GM21619 (cell line): ENCODE data around the gene MESP2.

Source experiments
- ATAC-seq: cut with Tn5 transposase; IDR thresholded peaks from one replicate; pipeline ENCODE4 v1.9.1; 2021; ENCODE audit not compliant: unreplicated experiment

Gene MESP2, protein sequence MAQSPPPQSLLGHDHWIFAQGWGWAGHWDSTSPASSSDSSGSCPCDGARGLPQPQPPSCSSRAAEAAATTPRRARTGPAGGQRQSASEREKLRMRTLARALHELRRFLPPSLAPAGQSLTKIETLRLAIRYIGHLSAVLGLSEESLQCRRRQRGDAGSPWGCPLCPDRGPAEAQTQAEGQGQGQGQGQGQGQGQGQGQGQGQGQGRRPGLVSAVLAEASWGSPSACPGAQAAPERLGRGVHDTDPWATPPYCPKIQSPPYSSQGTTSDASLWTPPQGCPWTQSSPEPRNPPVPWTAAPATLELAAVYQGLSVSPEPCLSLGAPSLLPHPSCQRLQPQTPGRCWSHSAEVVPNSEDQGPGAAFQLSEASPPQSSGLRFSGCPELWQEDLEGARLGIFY

DNA sequence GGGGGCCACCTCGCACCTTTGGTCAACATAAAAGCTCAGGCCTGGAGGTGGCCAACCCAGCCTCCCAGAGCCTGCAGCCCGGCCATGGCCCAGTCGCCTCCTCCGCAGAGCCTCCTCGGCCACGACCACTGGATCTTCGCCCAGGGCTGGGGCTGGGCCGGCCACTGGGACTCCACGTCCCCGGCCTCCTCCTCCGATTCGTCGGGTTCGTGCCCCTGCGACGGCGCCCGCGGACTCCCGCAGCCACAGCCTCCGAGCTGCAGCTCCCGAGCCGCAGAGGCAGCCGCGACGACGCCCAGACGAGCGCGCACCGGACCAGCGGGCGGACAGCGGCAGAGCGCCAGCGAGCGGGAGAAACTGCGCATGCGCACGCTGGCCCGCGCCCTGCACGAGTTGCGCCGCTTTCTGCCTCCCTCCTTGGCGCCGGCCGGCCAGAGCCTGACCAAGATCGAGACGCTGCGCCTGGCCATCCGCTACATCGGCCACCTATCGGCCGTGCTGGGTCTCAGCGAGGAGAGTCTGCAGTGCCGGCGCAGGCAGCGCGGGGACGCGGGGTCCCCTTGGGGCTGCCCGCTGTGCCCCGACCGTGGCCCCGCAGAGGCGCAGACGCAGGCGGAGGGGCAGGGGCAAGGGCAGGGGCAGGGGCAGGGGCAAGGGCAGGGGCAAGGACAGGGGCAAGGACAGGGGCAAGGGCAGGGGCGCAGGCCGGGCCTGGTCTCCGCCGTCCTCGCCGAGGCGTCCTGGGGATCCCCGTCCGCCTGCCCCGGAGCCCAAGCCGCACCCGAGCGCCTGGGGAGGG lies at the start of gene MESP2:
Gene MESP2, plus strand, starts transcription at position 59 of the 799 bp plus-strand sequence. Its CDS starts 26 bp downstream, at position 85.
- peak; percentile 50 for ATAC-seq

DNA sequence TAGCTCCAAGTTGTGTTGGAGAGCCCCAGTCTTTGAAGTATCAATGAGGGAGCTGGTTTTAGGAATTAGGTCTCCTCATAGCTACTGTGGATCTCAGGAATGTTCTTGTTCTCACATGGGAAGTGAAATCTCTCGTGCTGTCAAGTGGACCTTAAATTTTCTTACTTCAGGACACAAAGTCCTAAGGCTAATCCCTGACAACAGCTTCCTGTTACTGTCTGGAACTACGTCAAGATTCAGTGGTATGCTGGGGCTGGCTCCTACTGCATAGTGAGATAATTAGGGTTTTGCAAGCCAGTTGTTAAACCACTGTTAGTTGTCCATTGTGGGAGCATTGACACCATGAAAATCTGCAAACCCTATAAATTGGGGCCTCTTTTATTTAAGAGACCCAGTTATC lies 47.9 kb upstream of the MESP2 start:
- ATAC-seq, result no peak

DNA sequence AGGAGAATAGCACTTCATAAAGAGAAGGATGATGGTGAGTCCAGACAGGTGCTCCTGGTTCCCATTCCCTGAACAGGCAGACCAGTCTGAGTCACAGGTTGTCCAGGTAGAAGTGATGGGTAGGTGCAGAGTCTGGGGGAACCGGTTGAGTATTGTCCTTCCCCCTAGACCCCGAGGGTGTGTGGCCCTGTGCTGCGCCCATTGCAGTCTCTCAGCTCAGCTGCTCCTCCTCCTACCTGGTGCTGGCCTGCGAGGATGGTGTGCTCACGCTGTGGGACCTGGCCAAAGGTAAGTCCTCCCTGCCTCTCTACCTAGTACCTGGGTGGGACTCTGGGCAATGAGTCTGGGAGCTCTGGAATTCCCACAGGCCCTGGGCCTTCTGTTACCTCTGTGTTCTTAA lies 44.9 kb upstream of the MESP2 start:
- ATAC-seq, result no peak

DNA sequence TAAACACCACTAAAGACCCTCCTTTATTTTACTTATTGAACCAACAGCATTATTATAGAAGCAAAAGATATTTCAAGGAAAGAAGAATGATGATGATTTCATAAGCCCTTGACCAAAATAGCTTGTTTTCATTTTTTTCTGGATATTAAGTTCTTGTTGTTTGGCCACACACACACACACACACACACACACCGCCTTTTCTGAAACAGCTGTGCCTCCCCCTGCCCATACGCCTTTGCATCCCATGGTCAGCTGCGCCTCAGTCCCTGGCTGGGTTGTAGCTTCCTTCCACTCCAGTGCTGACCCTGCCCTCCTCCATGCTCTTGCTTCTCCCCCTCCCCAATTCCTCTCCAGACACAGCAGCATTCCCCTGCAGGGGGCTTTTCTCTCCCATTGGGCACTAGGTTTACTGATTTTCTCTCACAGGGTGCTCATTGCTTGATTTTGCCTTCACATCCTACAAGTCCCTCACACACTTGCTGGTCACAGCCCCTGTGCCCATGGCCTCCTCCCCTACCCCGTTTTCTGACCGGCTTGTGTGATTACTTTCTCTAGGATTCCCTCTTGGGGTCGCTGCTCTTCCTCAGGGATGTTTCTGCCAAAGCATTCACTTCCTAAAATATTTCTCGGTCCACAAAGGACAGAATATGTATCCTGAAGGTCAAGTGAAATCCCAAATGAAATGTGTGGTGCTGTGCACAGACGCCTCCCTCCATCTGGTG lies 43.5 kb upstream of the MESP2 start:
- no peak for ATAC-seq

DNA sequence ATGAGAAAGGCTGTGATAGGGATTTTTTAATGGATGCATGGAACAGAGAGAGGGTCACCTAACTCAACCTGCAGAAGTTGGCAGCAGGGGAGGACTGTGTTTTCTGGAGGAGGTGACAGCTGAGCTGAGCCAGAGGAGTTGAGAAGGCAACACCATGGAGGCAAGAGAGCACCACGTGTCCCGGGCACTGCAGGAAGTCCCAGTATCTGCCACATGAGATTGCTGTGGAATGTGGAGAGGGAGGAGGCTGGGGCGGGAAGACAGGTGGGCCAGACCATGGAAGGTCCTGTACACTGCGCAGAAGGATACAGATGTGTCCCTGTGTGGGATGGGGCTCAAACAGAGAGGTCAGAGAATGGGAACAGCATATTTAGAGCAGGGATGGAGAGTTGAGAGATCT lies 40.4 kb upstream of the MESP2 start:
- ATAC-seq, result no peak

DNA sequence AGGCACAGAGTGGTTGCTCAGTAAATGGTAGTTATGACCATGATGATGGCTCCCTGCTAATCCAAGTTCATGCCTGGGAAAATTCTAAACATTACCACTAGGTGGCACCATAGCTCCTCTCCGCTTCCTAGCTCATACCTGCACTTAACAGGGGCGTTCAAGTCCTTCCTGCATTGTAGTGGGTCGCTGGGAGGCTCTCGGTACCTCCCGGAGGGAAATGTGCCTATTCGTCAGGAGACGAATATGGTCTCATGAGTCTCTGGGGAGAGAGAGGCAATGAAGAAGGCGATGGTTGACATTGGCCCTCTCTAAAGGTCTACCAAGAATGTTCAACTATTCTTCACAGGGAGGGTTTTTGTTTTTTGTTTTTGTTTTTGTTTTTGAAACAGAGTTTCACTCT lies 36.0 kb upstream of the MESP2 start:
- ATAC-seq, result peak; percentile 84

DNA sequence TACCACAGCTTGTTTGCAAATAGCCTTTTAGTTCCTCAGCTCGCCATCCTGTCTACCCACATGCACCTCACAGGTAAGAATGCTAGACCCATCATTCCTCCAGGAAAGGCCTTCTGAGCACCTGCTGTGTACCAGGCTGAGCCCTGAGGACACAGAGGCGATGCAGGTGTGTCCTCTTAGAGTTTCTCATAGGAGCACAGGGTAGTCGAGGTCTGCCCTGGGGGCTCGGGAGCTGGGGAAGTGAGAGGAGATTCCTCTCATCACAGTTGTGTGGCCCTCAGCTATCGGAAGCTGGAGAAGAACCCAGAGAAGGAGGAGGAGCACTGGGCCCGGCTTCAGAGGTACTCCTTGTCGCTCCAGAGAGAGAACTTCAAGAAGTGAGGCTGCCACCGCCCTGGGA lies 33.1 kb upstream of the MESP2 start:
- no peak for ATAC-seq

DNA sequence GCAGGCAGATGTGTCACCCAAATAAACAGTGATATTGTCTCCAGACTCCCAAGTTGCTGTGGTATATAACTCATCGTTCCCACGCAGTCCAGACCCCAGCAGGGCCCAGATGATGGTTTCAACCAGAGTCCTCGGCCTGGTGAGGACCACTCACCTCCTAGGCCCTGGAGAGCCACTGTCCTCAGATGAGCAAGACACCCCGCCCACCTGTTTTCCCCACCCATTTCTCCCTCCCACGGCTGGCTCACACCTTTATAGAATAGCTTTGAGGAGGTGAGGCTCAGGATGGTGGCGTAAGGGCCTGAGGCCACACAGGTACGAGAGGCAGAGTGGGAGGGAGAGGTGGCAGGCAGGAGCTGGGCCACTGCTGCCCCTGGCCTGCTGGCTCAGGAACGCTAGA lies 32.5 kb upstream of the MESP2 start:
- ATAC-seq, result no peak

DNA sequence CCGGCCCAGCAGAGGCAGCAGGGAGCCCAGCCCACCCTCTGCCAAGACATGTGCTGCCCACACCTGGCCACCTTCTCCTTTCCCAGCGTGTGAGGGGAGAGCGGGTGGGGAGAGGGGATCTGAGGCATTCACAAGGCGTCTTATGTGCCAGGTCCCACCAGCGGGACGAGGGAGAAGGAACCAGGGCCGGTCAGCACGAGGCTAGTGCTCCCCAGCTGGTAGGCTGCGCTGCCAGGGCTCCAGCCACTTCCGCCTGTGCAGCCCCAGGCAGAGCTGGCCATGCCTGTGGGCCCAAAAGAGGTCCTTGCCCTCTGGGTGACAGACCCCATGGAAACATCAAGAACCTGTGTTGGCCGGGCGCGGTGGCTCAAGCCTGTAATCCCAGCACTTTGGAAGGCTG lies 31.0 kb upstream of the MESP2 start:
- ATAC-seq, result no peak

DNA sequence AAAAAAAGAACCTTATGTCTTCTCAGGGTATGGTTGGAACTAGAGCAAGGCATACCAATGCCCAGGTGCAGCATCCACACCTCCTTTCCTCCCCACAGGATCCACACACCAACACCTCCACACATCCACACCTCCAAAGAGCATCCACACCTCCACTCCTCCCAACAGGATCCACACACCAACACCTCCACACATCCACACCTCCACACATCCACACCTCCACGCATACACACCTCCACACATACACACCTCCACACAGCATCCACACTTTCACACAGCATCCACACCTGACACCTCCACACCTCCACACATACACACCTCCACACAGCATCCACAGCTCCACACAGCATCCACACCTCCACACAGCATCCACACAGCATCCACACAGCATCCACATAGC lies 30.4 kb upstream of the MESP2 start:
- ATAC-seq, result no peak

DNA sequence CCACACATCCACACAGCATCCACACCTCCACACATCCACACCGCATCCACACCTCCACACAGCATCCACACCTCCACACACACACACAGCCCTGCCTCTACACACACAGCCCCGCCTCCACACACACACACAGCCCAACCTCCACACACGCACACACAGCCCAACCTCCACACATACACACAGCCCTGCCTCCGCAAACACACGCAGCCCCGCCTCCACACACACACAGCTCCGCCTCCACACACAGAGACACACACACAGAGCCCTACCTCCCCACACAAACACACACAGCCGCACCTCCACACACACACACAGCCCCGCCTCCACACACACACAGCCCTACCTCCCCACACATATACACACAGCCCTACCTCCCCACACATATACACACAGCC lies 29.7 kb upstream of the MESP2 start:
- no peak for ATAC-seq

DNA sequence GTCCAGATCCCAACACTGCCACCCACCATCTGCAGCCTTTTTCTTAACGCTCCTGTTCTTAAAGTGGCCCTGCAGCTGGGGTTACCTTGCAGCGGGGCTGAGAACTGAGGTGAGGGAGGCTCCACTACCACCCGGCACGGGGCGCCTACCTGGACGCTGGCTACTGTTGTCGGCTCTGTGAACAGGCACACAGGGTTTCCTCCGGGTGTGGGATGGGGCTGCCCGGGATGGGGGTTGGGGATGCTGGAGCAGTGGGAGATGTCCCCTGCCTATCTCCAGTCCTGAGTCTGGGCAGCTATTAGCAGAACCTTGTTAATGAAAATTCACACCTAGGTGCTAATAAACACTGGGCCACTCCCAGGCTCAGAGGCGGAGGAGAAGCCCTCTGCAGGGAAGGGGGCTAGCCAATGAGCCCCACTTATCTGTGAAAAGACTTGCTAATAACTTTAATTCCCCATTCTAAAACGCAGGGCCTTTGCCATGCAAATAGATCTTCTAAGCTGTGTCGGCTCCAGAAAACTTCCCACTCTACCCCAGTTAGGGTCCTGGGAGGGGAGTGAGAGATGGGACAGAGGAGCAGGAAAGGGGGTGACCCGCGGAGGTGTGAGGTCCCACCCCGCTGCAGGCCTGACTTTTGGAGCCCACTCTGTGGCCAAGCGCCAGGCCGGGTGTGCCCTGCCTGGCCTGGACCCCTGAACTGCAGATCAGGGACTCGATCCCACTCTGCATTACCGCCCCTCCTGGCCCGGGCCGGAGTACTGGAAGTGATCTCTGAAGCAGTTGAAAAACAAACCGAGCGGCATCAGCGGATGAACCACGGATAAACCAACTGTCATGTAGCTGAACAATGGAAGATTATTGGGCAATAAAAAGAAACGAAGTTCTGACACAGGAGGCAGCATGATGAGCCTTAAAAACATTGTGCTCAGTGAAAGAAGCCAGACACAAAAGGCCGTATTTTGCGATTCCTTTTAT lies 28.1 kb upstream of the MESP2 start:
- no peak for ATAC-seq

DNA sequence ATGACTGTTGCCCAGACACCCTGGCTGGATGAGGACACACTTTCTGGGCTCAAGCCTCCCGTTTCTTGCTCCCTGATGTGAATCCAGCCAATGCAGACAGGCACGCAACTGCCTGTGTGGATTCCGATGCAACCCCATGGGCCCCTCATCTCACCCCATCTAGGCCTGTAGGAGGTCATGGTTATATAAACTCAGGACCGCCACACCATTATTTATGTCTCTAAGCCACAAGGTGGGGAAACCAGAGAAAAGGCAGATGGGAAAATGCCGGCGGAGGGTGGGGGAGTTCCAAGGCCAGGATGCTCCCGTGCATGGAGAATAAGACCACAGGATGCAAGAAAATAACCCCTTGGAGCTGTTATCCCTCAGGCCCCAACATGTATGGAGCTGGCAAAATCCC lies 27.1 kb upstream of the MESP2 start:
- no peak for ATAC-seq

DNA sequence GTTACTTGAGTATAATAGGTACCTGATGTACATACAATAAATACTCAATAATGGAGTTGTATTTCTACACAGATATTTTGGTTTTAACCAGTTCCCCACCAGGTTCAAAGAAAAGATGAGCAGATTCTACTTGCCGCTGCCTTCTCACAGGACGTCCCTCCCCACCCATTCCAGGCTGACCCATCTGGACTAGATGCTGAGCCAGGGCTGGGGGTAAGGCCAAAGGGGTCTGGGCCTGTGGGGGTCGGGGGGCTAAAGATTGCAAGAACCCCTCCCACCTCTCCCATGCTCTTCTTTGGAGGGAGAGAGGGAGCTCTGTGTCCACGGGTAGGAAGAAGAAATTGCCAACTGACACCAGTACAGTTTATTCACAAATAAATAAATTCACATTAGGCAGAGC lies 26.6 kb upstream of the MESP2 start:
- no peak for ATAC-seq

DNA sequence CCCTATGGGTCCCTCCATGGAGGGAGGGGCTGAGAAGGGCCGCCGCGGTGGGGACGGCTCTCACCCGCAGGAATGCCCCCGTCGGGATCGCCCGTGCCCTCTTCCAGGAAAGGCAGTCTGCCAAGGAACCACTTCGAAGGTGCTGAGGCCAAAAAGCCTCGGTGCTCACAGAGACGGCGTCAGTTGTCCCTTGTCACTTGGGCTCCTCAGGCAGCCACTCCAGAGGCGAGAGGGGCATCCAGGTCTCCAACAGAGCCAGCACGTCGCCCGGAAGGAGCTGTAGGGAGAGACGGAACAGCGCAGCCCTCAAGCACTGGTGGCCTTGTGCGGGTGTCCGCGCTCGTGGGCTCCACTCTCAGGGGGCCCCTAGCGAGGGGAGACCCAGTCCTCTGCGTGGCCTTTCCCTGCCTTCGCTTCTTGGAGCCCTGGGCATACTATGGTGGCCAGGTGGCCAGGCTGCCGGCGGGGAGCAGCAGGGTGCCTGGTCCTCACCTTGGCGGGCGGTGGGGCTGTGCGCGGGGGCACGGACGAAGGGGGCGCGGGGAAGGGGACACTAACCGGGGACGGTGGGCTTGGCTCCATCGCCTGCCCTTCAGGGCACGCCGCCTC lies 26.1 kb upstream of the MESP2 start:
- peak; percentile 7 for ATAC-seq

DNA sequence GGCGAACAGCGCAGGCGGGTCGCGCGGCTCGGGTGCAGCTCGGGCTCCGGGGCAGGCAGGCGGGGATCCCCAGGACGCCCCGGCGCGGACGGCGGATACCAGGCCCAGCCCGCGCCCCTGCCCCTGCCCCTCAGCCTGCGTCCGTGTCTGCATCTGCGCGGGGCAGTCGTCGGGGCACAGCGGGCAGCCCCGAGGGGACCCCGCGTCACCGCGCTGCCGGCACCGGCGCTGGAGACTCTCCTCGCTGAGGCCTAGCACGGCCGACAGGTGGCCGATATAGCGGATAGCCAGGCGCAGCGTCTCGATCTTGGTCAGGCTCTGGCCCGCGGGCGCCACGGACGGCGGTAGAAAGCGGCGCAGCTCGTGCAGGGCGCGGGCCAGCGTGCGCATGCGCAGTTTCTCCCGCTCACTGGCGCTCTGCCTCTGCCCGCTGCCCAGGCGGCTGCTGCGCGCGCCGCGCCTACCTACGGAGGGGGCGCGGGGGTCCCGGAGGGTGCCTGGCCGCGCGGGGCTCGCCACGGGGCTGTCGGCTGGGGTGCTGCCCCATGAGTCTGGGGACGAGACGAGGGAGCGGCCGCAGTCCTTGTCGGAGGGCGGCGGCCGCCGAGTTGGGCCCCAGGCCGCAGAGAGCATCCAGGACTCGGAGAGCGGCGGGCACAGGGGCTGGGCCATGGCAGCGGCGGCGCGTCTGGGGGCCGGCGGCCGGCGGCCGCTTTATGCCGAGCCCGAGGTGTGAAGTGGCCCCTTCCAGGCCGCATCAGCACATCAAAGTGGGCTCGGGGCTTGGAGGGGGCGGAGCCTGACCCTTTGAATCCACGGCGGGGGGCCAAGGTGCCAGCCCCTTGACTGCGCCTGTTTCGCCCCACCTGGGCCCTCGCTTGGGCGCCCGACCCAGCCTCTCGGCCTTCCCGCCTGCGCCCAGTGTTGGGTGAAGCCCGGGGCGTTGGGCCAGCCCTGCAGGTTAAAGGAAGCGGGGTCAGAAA lies 25.3 kb upstream of the MESP2 start, which contains the start of gene MESP1:
Gene MESP1, minus strand, starts transcription at position 690 of the 983 bp plus-strand sequence. Its CDS starts 18 bp downstream, at position 672.
- peak; percentile 93 for ATAC-seq

DNA sequence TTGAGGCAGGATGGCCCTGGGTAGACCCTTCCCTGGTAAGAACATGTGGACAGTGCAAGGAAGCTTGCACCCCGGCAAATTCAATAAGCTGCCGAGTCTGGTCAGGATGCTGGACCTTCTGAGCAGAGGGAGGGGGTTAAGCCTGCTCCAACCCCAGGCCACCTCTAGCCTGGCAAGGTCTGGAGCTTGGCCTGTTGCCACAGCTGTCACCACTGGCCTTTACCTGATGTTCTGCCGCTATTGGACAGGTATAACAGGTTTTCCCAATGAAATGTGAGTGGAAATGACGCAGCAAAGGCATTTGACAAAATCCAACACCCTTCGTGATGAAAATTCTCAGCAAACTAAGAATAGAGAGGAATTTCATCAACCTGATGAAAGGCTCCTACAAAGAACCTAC lies 24.4 kb upstream of the MESP2 start:
- no peak for ATAC-seq

DNA sequence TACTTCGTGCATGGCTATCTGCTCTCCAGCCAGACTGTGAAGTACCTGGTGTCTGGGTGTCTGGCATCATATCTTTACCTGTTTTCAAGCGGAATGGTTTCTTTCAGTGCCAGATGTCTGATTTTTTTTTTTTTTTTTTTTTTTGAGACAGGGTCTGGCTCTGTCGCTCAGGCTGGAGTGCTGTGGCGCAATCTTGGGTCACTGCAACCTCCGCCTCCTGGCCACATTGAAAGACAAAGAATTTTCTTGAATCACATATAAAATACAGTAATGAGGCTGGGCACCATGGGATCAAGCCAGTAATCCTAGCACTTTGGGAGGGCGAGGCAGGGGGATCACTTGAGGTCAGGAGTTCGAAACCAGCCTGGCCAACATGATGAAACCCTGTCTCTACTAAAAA lies 22.3 kb upstream of the MESP2 start:
- no peak for ATAC-seq
